Brain microvascular endothelial cell (primary cell): ENCODE data around the gene ITGB5.

Source experiments
- DNase-seq: peaks from one replicate; pipeline ENCODE4 v3.0.0-alpha.2; 2020
- H3K27ac ChIP-seq: fragments of 250-450 bp; sonication (Bioruptor Pico); 2 replicates; pipeline ENCODE4 v1.5.1; 2020; ENCODE audit warnings: mild to moderate bottlenecking, moderate library complexity
- H3K27me3 ChIP-seq: fragments of 250-450 bp; sonication (Bioruptor Pico); replicated peaks from 2 replicates; pipeline ENCODE4 v1.5.1; 2020; ENCODE audit warnings: mild to moderate bottlenecking
- H3K36me3 ChIP-seq: fragments of 250-450 bp; sonication (Bioruptor Pico); replicated peaks from 2 replicates; pipeline ENCODE4 v1.5.1; 2020; ENCODE audit warnings: mild to moderate bottlenecking
- H3K4me3 ChIP-seq: 2 replicates; pipeline ENCODE4 v1.5.1; 2011; ENCODE audit warnings: low read depth, mild to moderate bottlenecking, control low read depth, low read length, moderate library complexity
- CTCF ChIP-seq: IDR thresholded peaks from 2 replicates; pipeline ENCODE4 v1.5.1; 2011; ENCODE audit warnings: low read depth, mild to moderate bottlenecking, moderate library complexity, low read length, control low read depth, inconsistent platforms; ENCODE audit errors: missing control alignments
- in situ Hi-C: cut with HindIII; loops from 2 replicates; pipeline ENCODE4 v1.10.0; 2017; ENCODE audit warnings: low sequenced_read_pairs, low pct_ligation_motif_present

Gene ITGB5

DNA sequence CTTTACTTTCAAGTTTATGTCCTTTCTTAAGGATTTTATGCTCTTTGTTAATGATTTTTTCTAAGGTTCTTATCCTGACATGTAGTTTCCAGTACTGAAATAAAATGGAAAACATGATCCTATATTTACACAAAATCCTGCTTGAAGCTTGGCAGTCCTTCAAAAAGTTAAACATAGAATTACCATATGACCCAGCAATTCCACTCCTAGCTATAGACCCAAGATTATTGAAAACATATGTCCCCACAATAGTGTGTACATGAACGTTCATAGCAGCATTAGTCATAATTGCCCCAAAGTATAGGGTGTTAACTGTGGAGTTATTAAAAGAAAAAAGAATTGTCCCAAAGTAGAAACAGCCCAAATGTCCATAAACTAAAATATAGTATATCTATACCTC, 33.2 kb downstream of the ITGB5 start:
- Histone ChIP-seq H3K27ac (no peak overlapping the region), H3K27me3 (no peaks in the 10 kb centered on the region), H3K4me3 (no peak overlapping the region), H3K36me3 (peaks cover 11% of the 10 kb centered on the region)
- no peak for DNase-seq
- in situ Hi-C loops: no loop called here
- no peak for TF ChIP-seq CTCF

DNA sequence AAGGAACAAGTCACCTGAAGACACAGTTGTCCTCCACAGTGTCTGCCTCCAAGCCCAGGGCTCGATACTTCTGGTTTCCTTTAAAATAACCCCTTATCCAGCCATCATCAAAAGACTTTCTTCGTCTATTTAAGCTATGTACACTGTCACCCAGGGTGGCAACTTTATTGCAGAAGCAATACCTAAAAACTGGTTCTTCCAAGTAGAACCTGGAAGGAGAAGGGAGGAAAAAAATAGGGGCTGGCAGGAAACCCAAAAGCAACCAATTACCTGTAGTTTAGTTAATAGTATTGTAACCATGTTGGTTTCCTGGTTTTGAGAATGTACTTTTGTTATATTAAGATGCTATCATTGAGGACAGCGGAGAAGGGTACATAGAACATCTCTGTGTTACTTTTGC, 33.7 kb downstream of the ITGB5 start:
- no peak overlapping the region for H3K4me3 ChIP-seq
- no peak overlapping the region for H3K27ac ChIP-seq
- H3K36me3 ChIP-seq: peaks cover 11% of the 10 kb centered on the region
- in situ Hi-C loops: no loop called here
- no peak for TF ChIP-seq CTCF
- no peak for DNase-seq
- no peaks in the 10 kb centered on the region for H3K27me3 ChIP-seq

GRCh38 chr3:124851905-124852304, 35.3 kb downstream of the ITGB5 start:
- H3K27ac ChIP-seq: no peak overlapping the region
- TF ChIP-seq CTCF: no peak
- no peak overlapping the region for H3K4me3 ChIP-seq
- in situ Hi-C loops: no loop called here
- DNase-seq: no peak
- H3K27me3 ChIP-seq: no peaks in the 10 kb centered on the region
- peaks cover 14% of the 10 kb centered on the region for H3K36me3 ChIP-seq

DNA sequence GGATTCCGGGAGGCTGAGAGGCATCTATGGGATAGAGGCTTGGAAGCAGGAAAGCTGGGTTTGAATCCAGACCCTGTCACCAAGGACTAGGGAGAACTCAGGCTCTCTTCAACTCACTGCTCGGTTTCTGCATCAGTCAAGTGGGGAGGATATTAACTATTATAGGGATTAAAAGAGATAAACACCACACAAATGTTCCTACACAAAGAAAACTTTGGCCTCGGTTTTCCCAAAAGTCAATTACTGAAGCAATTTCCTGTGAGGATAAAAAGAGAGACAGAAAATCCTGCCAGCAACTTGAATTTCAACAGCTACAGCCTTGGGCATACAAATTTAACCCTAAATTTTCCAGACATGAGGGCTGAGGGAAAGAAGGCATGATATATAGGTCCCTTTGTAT, 36.0 kb downstream of the ITGB5 start:
- peak overlapping the region; percentile 59 for H3K27ac ChIP-seq

DNA sequence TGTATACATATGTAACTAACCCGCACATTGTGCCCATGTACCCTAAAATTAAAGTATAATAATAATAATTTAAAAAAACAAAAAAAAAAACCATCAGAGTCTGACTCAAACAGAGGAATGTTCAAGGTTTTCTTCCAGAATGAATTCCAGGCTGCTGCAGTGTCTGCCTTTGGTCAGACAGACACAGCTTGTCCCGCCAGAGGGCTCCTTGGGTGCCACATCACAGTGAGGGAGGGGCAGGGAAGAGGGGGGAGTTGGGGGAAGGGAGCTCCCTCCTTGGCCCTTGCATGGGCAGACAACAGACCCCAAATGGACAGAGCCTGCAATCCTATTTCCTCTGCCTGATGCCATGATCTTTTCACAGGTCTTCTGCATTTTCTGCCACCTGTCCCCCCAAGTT, 36.5 kb downstream of the ITGB5 start:
- TF ChIP-seq CTCF: peak; percentile 45
- peak overlapping the region; percentile 59 for H3K27ac ChIP-seq
- H3K4me3 ChIP-seq: no peak overlapping the region
- peaks cover 15% of the 10 kb centered on the region for H3K36me3 ChIP-seq
- in situ Hi-C loops: no loop called here
- no peaks in the 10 kb centered on the region for H3K27me3 ChIP-seq
- peak; percentile 78 for DNase-seq

More for the DNA sequence above, 36.0 kb downstream of the ITGB5 start:
- Histone ChIP-seq H3K4me3 (no peak overlapping the region), H3K36me3 (peaks cover 14% of the 10 kb centered on the region), H3K27me3 (no peaks in the 10 kb centered on the region)
- in situ Hi-C loops: no loop called here
- TF ChIP-seq CTCF: no peak
- DNase-seq: no peak

DNA sequence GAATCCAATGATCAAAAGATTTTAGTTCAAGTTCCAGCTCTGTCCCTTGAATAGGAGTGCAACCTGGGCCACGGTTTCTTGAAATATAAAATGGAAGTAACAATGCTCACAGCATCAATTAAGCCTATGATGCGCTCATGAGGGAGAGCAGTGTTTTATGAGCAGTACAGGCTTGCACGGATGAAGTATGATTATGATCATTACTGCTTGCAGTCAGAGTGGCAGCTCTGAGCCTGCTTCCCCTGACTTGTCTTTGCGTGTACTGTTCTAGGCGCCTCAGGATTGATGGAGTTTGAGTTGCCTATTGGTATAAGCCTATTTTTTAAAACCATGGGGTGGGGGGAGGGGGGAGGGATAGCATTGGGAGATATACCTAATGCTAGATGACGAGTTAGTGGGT, 37.0 kb downstream of the ITGB5 start:
- DNase-seq: no peak
- in situ Hi-C loops: no loop called here
- H3K27ac ChIP-seq: peak overlapping the region; percentile 23
- no peaks in the 10 kb centered on the region for H3K27me3 ChIP-seq
- no peak overlapping the region for H3K4me3 ChIP-seq
- peaks cover 15% of the 10 kb centered on the region for H3K36me3 ChIP-seq
- no peak for TF ChIP-seq CTCF
